ENCODE measurements around the gene OSTC.

The OSTC gene

GRCh38 chr4:108650212-108651013, at the start of gene OSTC:
TSS of gene OSTC (plus strand) at chr4:108650599. CDS start at chr4:108650656, 57 bp downstream.
- no peaks in the 10 kb centered on the region for H3K27me3 ChIP-seq (ENCODE audit: insufficient read depth, low read depth)
- H3K27ac ChIP-seq, result peak within 1 kb of the TSS; percentile 77
- no peaks in the 10 kb centered on the region for H4K20me1 ChIP-seq (ENCODE audit: insufficient read depth)
- H3K9ac ChIP-seq, result peak within 1 kb of the TSS; percentile 80
- H3K4me3 ChIP-seq (IDR thresholded peaks at IDR 0.05; ENCODE audit: insufficient read depth, low read depth, low read length), result no peak within 1 kb of the TSS
- peak within 1 kb of the TSS; percentile 85 for H3K4me2 ChIP-seq
- H3K4me1 ChIP-seq (ENCODE audit: low read depth, poor library complexity, severe bottlenecking), result peaks cover 20% of the 10 kb centered on the region
- H3K79me2 ChIP-seq (ENCODE audit: insufficient read depth, low read depth), result peaks cover 47% of the 10 kb centered on the region
- no peaks in the 10 kb centered on the region for H3K36me3 ChIP-seq (ENCODE audit: insufficient read depth)
- H2AFZ ChIP-seq (ENCODE audit: low read depth), result peak within 1 kb of the TSS; percentile 93
- peak; percentile 71 for TF ChIP-seq CTCF (conservative IDR thresholded peaks at IDR 0.05; ENCODE audit: low read depth, low read length)

- Histone ChIP-seq H3K36me3 (ENCODE audit: insufficient read depth) (no peaks in the 10 kb centered on the region), H3K4me1 (ENCODE audit: low read depth, poor library complexity, severe bottlenecking) (no peaks in the 10 kb centered on the region), H3K4me3 (IDR thresholded peaks at IDR 0.05; ENCODE audit: insufficient read depth, low read depth, low read length) (no peak overlapping the region), H3K27ac (no peak overlapping the region), H2AFZ (ENCODE audit: low read depth) (no peak overlapping the region), H3K79me2 (ENCODE audit: insufficient read depth, low read depth) (no peaks in the 10 kb centered on the region), H4K20me1 (ENCODE audit: insufficient read depth) (no peaks in the 10 kb centered on the region), H3K9ac (no peak overlapping the region), H3K4me2 (no peak overlapping the region), H3K27me3 (ENCODE audit: insufficient read depth, low read depth) (no peaks in the 10 kb centered on the region)
- TF ChIP-seq CTCF (conservative IDR thresholded peaks at IDR 0.05; ENCODE audit: low read depth, low read length), result no peak
These were observed 49.3 kb upstream of the OSTC start for GRCh38 chr4:108601106-108601505.

GRCh38 chr4:108601532-108601931, 48.9 kb upstream of the OSTC start:
- TF ChIP-seq CTCF (conservative IDR thresholded peaks at IDR 0.05; ENCODE audit: low read depth, low read length), result no peak
- Histone ChIP-seq H3K4me3 (IDR thresholded peaks at IDR 0.05; ENCODE audit: insufficient read depth, low read depth, low read length) (no peak overlapping the region), H3K36me3 (ENCODE audit: insufficient read depth) (no peaks in the 10 kb centered on the region), H2AFZ (ENCODE audit: low read depth) (no peak overlapping the region), H3K4me1 (ENCODE audit: low read depth, poor library complexity, severe bottlenecking) (no peaks in the 10 kb centered on the region), H3K4me2 (no peak overlapping the region), H3K27ac (no peak overlapping the region), H3K27me3 (ENCODE audit: insufficient read depth, low read depth) (no peaks in the 10 kb centered on the region), H4K20me1 (ENCODE audit: insufficient read depth) (no peaks in the 10 kb centered on the region), H3K79me2 (ENCODE audit: insufficient read depth, low read depth) (no peaks in the 10 kb centered on the region), H3K9ac (no peak overlapping the region)

- Histone ChIP-seq H3K27me3 (ENCODE audit: insufficient read depth, low read depth) (no peaks in the 10 kb centered on the region), H2AFZ (ENCODE audit: low read depth) (no peak overlapping the region), H3K9ac (no peak overlapping the region), H3K36me3 (ENCODE audit: insufficient read depth) (no peaks in the 10 kb centered on the region), H3K4me2 (no peak overlapping the region), H3K79me2 (ENCODE audit: insufficient read depth, low read depth) (no peaks in the 10 kb centered on the region), H3K4me1 (ENCODE audit: low read depth, poor library complexity, severe bottlenecking) (no peaks in the 10 kb centered on the region), H3K4me3 (IDR thresholded peaks at IDR 0.05; ENCODE audit: insufficient read depth, low read depth, low read length) (no peak overlapping the region), H4K20me1 (ENCODE audit: insufficient read depth) (no peaks in the 10 kb centered on the region), H3K27ac (no peak overlapping the region)
- TF ChIP-seq CTCF (conservative IDR thresholded peaks at IDR 0.05; ENCODE audit: low read depth, low read length), result no peak
These were observed 48.2 kb upstream of the OSTC start for GRCh38 chr4:108602163-108602562.

All from KMS-11 (cell line).